Activated gamma-delta T cell treated with anti-CD3 and anti-CD28 coated beads, Interleukin-2, amount 50 U/mL, for 16 hours (primary cell): ENCODE results near the gene ASPSCR1.
A peak's percentile ranks its signal among the peaks of the same experiment; 100 is the strongest.
"Not testable (repeated sequence)": the region's sequence is repeated elsewhere in the genome, so short reads cannot be mapped to it uniquely, and the experiment has no call there.

ENCODE experiments used
- DNase-seq: peaks from one replicate; pipeline ENCODE4 v3.0.0-alpha.2; 2020; ENCODE audit warnings: low read depth

The ASPSCR1 gene

GRCh38 chr17:81941484-81942166, 35.8 kb upstream of the ASPSCR1 start:
- DNase-seq = no peak

GRCh38 chr17:81942167-81942553, 35.3 kb upstream of the ASPSCR1 start:
- no peak for DNase-seq

- no peak for DNase-seq
These were observed 32.6 kb upstream of the ASPSCR1 start for GRCh38 chr17:81944858-81945257.

GRCh38 chr17:81947189-81947588, 30.2 kb upstream of the ASPSCR1 start, which contains the start of gene MYADML2:
Gene MYADML2 (minus strand): TSS chr17:81947233. CDS start chr17:81941741, 5,492 bp downstream.
- DNase-seq = no peak

- DNase-seq = no peak
These were observed 28.6 kb upstream of the ASPSCR1 start for GRCh38 chr17:81948635-81949378.

- DNase-seq = no peak
These were observed 26.9 kb upstream of the ASPSCR1 start for GRCh38 chr17:81950501-81950900.

GRCh38 chr17:81951785-81952684, 25.4 kb upstream of the ASPSCR1 start:
- no peak for DNase-seq

- no peak for DNase-seq
These were observed 24.6 kb upstream of the ASPSCR1 start for GRCh38 chr17:81952792-81953228.

- not testable (repeated sequence) for DNase-seq
These were observed 24.0 kb upstream of the ASPSCR1 start for GRCh38 chr17:81953443-81953842.

GRCh38 chr17:81954131-81955057, 23.0 kb upstream of the ASPSCR1 start:
- DNase-seq = no peak

- no peak for DNase-seq
These were observed 22.3 kb upstream of the ASPSCR1 start for GRCh38 chr17:81955058-81955681.

- DNase-seq = no peak
These were observed 21.5 kb upstream of the ASPSCR1 start for GRCh38 chr17:81955756-81956544.

- DNase-seq = no peak
These were observed 20.5 kb upstream of the ASPSCR1 start for GRCh38 chr17:81956607-81957589.

- no peak for DNase-seq
These were observed 19.6 kb upstream of the ASPSCR1 start for GRCh38 chr17:81957691-81958432.

- DNase-seq = no peak
These were observed 18.6 kb upstream of the ASPSCR1 start for GRCh38 chr17:81958633-81959342.

- DNase-seq = peak; percentile 68
These were observed 17.9 kb upstream of the ASPSCR1 start for GRCh38 chr17:81959362-81960129.
